GM21381 (cell line): ENCODE data around the gene CDC42EP4.
A peak's percentile ranks its signal among the peaks of the same experiment; 100 is the strongest.
"Not testable (repeated sequence)": the region's sequence is repeated elsewhere in the genome, so short reads cannot be mapped to it uniquely, and the experiment has no call there.

ENCODE experiments used
- ATAC-seq: cut with Tn5 transposase; IDR thresholded peaks from one replicate; pipeline ENCODE4 v1.9.1; 2021; ENCODE audit warnings: mild to moderate bottlenecking, moderate library complexity; ENCODE audit not compliant: unreplicated experiment

Gene CDC42EP4

DNA sequence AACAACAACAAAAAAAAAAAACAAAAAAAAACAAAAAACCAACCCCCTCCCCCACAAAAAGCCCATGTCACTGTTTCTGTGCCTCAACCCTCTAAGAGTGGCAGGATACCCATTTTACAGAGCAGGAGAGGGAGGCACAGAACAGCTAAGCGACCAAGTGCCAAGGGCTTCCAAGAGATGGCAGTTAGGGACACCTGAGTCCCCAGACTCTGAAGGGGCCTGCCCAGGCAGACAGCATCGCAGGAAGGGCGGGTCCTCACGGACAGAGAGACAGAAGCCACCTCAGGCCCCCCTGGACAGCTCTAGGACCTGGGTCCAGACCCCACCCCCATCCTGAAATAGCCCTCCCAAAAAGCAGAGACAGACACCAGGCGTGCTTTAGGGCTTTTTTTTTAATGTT lies 28.6 kb downstream of the CDC42EP4 start:
- ATAC-seq = no peak

GRCh38 chr17:73282629-73283028 lies 29.2 kb downstream of the CDC42EP4 start:
- ATAC-seq = no peak

DNA sequence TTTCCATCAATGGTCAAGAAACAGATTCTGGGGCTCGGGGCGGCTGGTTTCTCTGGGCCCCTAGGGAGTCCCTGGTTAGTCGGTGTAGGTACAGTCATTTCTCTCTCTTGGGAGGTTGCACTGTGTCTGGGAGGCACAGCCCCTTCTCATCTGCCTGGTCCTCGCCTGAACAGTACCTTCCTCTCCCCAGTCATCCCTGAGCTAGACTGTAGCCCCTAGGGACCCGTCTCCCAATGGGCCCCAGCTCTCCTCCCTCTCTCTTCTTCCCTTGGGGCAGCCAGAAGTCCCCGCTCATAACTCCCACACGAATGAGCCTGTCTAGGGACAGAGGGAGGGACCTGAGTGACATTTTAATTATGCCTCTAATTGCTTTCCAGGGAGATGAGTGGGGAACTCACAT lies 29.9 kb downstream of the CDC42EP4 start:
- ATAC-seq = peak; percentile 88

DNA sequence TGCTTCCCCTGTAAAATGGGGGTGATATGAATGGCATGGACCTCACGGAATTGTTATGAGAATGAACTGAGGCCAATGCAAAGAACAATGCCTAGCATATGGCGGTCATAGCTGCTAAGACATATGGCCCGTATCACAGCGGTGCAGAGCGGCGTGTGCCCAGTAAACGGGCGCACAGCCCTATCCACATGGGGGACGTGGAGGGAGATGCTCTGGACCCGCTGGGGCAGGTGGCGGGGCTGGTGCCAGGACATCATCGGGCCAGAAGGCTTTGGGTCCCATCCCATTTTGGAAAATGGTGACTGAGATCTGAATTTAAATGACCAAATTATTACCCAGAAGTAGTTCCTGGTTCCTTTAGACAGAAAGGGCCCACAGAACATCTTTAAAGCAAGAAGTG lies 31.6 kb downstream of the CDC42EP4 start:
- ATAC-seq = no peak

DNA sequence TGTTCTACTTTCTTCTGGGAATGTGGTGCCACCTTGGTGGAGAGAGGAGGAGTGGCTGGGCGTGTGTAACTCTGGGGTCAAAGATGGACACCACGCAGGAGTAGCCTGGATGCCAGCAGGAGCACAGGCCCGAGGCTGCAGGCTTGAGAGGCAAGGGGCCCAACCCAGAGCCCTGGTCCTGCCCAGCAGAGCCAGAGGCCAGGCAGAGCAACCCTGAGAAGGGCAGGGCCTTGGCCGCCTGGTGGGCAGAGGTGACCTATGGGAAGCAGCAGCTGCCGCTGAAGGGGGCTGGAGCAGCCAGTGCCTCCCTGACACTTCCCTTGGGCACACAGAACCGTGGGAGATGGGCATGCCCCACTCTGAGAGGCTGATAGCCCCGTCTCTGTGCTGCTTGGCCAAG lies 32.1 kb downstream of the CDC42EP4 start:
- ATAC-seq = no peak

DNA sequence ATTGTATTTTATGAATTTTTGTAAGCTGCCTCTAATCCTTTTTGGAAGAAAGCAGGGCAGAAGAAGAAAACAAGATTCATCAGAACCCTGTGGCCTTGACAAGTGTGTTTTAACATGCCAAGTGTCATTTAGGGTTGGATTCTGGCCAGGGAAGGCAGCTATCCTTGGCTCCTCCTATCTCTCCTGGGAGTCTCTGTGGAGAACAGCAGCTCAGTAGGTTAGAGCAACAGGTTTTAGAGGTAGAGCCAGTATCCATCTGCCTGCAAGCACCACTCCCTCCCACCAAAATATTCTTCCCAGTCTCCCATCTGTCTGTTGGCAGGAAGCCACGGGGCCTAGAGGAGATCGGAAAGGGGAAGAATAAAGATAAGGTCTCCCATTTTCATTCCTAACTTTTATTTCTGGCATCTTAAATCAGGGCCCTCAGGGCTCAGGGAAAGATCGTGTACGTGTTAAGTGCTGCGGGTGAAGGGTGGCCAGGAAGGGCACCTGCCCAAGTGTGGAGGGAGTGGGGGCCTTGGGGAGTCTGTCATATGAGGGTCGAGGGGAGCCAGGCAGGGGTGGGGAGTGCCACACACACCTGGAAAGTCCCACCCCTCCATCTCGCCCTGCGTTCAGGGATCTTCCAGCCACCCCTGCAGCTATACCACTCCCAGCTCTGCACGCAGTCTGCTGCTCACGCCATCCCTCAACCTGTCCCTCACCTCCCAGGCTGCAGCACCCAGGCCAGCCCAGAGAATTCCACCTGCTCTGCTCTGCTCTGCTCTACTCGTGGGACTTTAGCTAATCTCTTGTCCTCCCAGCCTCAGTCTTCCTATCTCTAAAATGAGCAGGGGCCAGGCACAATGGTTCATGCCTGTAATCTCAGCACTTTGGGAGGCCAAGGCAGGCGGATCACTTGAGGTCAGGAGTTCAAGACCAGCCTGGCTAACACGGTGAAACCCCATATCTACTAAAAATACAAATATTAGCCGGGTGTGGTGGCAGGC lies 33.0 kb downstream of the CDC42EP4 start:
- ATAC-seq = no peak

- no peak for ATAC-seq
Measured at GRCh38 chr17:73278049-73278464, 33.7 kb downstream of the CDC42EP4 start.

- ATAC-seq = no peak
Measured at GRCh38 chr17:73274490-73274889, 37.3 kb downstream of the CDC42EP4 start.

- no peak for ATAC-seq
Measured at GRCh38 chr17:73272906-73273218, 38.9 kb downstream of the CDC42EP4 start.

DNA sequence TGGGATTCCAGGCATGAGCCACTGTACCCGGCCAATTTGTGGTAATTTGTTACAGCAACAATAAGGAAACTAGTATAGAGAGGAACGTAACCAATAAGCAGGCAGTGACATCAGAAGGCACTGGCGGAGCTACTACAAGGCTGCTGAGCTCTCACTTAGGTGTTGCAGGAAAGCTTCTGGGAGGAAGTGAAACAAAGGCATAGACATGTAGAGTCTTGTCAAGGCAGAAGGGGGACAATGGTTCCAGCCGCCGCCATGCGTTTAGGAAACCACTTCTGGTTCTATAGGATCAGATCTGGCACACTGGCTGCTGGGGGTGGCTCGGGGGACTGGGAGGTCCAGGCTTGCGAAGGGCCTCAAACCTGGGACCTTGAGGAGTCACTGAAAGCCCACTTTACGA lies 40.7 kb downstream of the CDC42EP4 start:
- ATAC-seq = peak; percentile 86

DNA sequence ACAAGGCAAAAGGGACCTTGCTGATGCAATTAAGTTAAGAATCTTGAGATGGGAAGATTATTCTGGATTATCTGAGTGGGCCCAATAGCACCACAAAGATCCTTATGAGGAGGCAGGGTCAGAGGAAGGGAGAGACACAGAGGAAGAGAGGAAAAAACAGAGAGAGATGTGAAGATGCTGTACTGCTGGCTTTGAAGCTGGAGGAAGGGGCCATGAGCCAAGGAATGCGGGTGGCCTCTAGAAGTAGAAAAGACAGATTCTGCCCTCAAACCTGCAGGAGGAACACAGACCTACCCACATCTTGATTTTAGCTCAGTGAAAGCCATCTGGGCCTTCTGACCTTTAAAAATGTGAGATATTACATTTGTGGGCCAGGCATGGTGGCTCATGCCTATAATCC lies 42.0 kb downstream of the CDC42EP4 start:
- ATAC-seq = no peak

DNA sequence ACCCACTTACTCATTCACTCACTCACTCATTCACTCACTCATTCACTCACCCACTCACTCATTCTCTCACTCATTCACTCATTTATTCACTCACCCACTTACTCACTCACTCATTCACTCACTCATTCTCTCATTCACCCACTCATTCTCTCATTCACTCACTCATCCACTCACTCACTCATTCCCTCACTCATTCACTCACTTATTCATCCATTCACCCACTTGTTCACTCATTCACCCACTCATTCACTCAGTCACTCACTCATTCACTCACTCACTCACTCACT lies 42.5 kb downstream of the CDC42EP4 start:
- ATAC-seq = no peak

DNA sequence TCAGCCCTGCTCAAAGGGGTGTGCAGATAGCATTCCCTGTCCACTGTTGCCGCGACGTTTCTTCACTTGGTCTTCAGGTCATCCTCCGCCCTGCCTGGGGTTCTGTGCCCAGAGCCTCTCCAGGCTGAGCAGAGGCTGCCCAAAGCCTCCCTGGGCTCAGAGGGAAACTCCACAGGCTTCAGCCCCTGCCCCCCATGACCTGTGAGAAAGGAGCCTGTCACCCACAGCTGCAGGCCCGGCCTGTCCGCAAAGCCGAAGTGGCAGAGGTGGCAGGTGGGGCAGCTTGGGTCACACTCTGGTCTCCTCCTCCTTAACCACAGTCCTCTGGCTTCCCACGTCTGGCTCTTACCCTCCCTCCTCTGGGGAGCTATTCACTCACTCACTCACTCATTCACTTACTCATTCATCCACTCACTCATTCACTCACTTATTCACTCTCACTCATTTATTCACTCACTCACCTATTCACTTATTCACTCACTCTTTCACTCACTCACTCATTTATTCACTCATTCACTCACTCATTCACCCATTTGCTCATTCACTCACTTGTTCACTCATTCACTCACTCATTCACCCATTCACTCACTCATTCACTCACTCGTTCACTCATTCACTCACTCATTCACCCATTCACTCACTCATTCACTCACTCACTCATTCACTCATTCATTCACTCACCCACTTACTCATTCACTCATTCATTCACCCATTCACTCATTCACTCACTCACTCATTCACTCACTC lies 43.0 kb downstream of the CDC42EP4 start:
- no peak for ATAC-seq

DNA sequence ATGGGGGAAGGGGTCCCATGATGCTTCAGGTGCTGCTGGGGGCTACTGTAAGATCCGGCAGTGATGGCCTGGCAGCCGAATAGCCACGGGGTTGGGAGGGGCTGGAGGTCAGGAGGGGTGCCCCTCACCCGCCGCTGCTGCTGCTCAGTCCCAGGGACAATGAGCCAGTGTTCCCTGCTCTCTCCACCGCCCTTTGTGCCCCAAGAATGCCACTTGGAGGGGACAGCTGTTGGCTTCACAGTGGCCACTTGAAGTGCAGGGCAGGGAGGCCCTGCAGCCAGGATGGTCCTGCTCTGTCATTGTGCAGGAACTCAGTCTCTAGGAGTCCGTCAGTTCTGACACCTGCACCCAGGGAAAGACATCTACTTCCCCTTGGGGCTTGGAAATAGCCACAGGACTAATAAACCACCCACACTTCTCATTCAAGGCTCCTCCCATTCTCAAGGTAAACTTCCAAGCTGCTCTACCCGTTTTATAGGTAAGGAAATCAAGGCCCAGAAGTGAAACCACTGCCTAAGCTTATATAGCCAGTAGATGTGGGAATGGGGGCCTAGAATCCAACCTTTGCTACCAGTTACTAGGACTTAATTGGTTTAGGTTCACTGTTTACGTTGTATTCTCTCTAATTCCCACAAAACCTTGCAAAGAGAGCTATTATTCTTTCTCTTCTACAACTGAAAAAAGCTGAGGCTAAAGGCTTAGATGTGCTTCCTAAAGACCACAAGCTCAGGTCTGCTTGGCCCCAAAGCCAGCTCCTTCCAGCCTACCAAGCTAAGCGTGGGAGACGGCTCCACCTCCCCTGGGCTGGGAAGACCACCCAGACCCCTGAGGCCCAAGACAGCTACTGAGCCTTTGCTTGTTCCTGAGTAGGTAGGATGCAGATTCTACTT lies 43.9 kb downstream of the CDC42EP4 start:
- no peak for ATAC-seq

- ATAC-seq = no peak
Measured at GRCh38 chr17:73266796-73267195, 45.0 kb downstream of the CDC42EP4 start.

DNA sequence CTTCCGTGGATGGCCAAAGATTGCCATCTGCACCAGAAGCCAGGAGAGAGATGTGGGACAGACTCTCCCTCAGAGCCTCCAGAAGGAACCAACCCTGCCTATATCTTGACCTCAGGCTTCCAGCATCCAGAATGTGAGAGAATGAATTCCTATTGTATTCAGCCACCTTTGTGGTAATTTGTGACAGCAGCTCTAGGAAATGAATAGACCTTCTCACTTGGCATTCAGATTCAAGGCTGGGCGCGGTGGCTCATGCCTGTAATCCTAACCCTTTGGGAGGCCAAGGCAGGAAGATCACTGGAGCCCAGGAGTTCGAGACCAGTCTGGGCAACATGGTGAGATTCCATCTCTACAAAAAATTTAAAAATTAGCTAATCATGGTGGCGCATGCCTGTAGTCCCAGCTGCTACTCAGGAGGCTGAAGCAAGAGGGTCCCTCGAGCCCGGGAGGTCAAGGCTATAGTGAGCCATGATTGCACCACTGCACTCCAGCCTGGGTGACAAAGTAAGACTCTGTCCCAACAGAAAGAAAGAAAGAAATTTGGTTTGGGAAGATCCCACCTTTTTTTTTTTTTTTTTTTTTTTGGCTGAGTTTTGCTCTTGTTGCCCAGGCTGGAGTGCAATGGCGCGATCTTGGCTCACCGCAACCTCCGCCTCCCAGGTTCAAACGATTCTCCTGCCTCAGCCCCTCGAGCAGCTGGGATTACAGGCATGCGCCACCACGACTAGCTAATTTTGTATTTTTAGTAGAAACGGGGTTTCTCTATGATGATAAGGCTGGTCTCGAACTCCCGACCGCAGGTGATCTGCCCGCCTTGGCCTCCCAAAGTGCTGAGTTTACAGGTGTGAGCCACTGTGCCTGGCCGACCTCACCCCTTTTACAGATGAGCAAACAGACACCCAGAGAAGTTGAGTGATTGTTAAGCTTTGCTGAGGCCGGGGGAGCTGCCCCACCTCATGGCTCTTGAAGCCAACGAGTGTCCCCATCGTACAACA lies 45.9 kb downstream of the CDC42EP4 start:
- no peak for ATAC-seq

GRCh38 chr17:73264448-73264847 lies 47.4 kb downstream of the CDC42EP4 start:
- ATAC-seq = not testable (repeated sequence)

GRCh38 chr17:73262676-73263642 lies 48.8 kb downstream of the CDC42EP4 start:
- ATAC-seq = no peak
